Activated gamma-delta T cell treated with Interleukin-2 at 50 U/mL for 16 hours (primary cell): Measurements from ENCODE around the gene NLRC3.

ENCODE experiments used
- DNase-seq: peaks from one replicate; pipeline ENCODE4 v3.0.0-alpha.2; 2020

The NLRC3 gene

DNA sequence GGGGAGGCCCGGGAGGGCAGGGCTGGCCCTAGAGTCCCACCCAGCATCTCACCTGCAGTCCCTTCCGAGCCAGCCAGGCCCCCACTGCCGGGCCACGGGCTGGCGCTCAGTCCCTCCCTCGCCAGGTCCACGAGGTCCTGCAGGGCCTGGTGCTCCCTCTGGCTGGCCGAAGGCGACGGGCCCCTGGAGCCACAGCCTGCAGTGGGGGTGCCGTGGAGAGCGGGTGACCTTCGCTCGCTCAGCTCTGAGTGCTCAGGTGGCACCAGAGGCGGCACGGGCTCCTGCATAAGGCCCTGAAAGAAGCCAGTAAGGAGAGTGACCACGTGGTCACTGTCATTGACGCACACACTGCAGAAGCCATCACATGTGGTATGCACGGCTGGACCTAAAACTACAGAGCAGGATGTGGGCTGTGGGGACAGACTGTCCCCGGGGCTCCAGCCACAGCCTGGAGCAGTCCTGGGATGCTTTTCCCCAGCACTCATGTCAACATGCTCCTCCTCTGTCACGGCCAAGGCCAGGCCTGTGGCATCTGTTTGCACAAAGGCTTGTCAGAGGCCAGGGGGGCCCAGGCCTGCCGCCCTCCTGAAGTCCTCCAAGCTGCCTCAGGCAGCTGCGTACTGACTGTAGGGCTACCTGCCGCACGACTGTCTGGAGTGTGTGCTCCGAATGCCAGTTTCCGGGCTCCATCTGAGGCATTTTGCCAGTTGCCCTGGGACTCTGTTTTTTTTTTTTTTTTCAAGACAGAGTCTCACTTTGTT is 19.1 kb upstream of the NLRC3 start:
- DNase-seq = no peak

DNA sequence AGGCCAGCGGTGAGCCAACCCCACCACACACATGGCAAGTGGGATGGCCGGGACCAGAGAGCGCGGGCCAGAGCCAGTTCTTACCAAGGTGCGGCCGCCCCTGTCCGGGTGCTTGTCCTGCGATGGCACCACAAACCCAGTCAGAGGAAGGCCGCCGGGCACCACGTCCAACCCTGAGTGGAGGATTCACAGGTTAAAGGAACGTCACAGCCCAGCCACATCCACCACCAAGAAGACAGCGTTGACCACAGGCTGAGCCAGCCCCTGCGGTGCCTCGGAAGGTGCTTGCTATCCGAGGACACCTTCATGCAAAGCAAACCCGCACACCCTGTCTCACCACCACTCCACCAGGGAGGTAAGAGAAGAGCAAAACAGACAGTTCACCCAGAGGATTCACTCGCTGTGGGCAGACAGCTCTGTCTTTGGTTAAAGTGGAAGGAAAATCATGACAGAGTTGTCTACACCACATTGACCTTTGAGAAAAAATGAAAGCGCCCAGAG is 18.4 kb upstream of the NLRC3 start:
- no peak for DNase-seq

DNA sequence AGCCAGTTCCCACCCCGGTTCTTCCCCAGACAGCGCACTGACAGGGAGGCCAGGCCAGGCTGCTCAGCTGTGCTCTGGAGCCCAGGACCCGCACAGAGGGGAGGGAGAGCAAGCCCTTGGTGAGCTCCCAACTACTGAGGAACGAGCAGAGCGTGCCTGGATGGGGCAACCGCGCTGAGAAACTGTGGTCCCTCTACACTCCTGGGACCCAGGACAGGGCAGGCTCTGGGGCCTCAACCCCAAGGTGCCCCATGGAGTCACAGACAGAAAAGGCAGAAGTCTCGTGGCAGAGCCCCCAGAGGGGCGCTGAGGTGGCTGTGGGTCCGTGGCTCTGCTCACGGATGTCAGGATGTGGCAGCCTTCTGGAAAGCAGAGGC is 17.9 kb upstream of the NLRC3 start:
- no peak for DNase-seq

GRCh38 chr16:3594316-3595109 is 17.3 kb upstream of the NLRC3 start:
- DNase-seq = no peak

DNA sequence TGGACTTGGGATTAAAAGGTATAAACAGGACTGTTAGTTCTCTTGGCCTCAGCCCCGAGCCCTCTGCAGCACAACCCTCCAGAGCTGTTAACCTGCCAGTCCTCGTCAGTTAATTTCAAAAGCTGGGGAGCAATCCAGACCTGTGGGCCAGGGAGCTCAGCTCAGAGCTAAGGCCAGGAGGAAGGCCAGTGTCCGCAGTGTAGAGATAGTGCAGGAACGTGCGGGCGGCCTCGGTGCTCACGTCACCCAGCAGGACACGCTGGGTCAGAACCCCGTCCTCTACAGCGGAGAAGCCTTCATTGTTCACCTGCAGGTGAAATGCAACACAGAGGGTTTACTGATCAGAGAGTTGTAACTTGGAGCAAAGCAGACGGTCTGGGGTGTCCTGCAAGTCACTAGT is 15.4 kb upstream of the NLRC3 start:
- DNase-seq = no peak

GRCh38 chr16:3591991-3592390 is 14.8 kb upstream of the NLRC3 start:
- DNase-seq = no peak

DNA sequence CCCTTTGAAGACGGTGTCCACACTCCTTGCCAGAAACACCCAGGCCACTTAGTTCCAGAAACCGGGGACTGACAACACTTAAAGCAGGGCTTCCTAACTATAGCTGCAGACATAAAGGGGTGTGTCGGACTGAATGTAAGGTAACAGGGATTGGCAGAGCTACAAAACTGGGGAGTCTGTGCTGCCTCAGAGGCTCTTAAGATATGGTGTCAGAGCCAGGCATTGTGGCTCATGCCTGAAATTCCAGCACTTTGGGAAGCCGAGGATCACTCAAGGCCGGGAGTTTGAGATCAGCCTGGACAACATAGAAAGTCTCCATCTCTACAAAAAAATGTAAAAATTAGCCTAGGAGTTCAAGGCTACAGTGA is 14.2 kb upstream of the NLRC3 start:
- no peak for DNase-seq

GRCh38 chr16:3590736-3591435 is 13.7 kb upstream of the NLRC3 start:
- no peak for DNase-seq

- no peak for DNase-seq
These were observed 12.9 kb upstream of the NLRC3 start for GRCh38 chr16:3589991-3590701.

- no peak for DNase-seq
These were observed 12.3 kb upstream of the NLRC3 start for GRCh38 chr16:3589441-3589921.

GRCh38 chr16:3589001-3589400 is 11.8 kb upstream of the NLRC3 start:
- DNase-seq = no peak

DNA sequence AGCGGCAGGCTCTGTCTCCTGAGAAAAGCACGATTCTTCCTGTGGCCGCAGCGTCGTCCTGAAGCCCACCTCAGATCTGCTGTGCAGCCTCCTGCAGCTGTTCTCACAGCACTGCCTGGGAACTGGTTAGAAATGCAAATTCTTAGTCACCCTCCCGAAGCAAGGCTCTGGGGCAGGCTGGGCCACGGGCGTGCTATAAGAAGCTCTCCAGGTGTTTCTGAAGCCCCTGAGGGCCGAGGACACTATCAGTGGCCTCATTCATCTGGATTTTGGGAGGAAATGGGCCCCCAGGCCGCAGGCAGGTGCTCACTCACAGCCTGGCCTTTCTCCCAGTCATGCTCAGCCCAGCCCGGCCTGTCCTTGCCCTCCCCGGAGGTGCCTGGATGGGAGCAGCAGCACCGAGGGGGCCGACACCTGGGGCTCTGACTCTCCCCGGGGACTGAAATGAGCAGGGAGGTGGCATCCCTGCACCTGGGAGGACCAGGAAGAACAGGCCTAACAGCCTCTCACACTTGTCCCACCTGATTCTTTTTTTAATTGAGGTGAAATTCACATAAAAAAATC is 10.4 kb upstream of the NLRC3 start:
- no peak for DNase-seq

GRCh38 chr16:3584412-3584811 is 7.2 kb upstream of the NLRC3 start:
- DNase-seq = no peak

- DNase-seq = no peak
These were observed 6.3 kb upstream of the NLRC3 start for GRCh38 chr16:3583303-3584038.

GRCh38 chr16:3582276-3583165 is 5.3 kb upstream of the NLRC3 start:
- no peak for DNase-seq

GRCh38 chr16:3581392-3581791 is 4.2 kb upstream of the NLRC3 start:
- no peak for DNase-seq

DNA sequence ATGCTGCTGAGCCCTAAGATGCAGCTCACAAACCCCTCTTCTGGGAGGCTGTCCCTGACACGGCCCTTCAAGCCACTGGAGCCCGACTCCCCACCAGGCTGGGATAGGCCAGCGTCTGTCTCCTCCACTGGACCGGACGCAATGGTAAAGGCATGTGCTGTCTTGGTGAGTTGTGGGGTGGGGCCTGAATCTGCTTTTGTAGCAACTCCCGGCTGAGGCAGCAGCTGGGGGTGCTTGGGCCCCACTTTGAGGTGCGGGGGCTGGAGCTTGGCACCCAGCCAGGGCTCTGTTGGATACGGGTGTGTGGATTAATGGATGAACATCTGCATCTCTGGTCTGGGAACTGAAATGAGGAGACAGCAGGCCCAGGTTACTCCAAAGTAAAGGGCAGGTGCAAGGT is 3.5 kb upstream of the NLRC3 start:
- no peak for DNase-seq

DNA sequence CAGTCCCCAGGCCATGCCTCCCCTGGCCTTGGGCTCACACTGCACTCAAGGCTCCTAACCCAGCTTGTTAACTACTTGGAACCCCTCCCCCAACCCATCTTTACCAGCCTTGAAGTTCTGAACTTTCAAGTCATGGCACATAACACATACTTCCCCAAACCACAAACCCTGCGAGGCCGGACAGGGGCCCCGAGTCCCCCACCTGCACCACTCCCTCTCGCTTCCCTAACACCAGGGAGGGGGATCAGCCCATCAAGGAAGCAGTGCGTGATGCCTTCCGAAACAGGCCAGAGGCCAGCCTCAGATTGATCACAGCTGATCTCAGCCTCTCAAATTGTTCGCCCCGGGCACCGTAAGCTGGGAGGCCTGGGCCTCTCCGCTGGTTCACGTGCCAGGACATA is 3.0 kb upstream of the NLRC3 start:
- DNase-seq = no peak

GRCh38 chr16:3579776-3580175 is 2.6 kb upstream of the NLRC3 start:
- no peak for DNase-seq

DNA sequence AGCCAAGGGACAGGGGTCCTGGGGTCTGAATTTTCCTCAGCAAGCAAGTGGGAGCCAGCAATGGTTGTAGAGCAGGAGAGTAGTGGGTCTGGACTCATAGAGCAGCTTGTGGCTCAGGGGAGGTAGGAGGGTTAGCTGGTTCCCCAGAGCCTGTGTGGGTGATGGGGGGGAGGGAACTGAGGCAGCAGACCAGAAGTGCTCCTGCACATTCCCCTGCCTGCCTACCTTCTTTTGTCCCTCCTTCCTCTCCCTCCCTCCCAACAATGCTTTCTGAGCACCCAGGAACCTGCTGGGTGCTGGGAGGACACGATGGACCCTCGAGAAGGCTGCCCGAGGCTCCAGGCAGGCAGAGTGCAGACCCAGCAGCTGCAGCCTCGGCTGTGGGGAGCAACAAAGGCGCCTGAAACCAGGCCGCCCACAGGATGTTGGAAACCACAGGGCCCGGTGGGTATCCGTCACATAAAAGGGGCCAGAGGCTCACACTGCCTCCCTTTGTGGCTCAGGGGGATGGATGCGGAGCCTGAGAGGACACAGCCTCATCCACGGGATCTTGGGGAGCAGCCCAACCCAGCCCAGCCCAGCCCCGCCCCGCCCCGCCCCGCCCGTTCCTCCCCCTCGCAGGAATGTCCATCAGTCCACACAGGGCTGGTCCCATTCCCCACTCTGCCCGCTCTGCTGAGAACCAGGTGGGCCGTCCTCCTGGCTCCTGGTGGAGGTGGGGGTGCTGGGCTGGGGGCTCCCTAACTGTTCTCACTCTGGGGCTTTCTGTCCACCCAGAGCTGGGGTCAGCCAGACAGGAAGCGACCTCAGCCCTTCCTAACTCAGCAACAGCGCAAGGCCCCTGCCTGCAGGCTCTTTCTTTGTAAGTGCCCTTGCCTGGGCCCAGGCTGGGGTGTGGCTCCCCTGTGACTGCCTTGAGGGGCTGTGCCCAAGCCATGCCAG is 1.7 kb upstream of the NLRC3 start:
- peak; percentile 71 for DNase-seq
